GM21717 (cell line): ENCODE results near the gene UPF3B.
"Not testable (repeated sequence)": the region's sequence is repeated elsewhere in the genome, so short reads cannot be mapped to it uniquely, and the experiment has no call there.

Experiments used
- ATAC-seq: cut with Tn5 transposase; IDR thresholded peaks from one replicate; pipeline ENCODE4 v1.9.1; 2021; ENCODE audit warnings: mild to moderate bottlenecking, moderate library complexity; ENCODE audit not compliant: unreplicated experiment

UPF3B gene

DNA sequence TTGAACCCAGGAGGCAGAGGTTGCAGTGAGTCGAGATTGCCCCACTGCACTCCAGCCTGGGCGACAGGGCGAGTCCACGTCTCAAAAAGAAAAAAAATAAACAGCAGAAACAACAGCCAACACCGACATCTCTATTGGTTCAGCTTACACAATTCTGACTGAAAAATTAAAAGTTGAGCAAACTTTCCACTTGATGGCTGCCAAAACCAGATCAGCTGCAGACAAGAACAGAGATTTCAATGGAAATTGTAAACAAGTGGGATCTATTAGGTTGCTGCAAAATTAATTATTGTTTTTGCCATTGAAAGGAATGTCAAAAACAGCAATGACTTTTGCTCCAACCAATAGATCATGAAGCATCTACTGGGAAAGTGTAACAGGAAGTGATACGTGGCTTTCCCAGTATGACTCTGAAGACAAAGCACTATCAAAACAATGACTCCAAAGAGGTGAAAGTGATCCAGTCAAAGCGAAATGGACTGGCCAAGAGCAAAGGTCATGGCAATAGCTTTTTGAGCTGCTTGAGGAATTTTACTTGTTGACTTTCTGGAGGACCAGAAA lies 26.3 kb downstream of the UPF3B start:
- no peak for ATAC-seq

DNA sequence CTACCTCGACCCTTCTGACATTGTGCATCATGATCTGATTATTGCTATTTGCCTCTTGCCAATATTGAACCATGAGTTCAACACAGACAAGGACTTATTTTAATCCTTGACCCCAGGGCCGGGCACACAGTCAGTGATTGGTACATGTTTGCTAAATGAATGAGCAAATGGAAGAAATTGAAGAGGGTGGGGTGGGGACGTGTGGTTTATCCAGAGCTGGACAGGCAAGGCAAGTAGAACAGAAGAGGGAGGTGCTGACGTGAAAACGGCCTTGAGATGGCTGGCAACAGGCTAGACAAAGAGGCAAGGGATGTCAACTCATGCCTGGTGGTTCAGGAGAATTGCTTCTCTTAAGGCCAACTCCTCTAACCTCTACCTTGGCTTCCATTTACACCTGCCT lies 28.5 kb downstream of the UPF3B start:
- ATAC-seq = not testable (repeated sequence)

- ATAC-seq = peak; percentile 90
Observed at GRCh38 chrX:119821703-119822102, 31.1 kb downstream of the UPF3B start.

GRCh38 chrX:119817130-119817690 lies 35.6 kb downstream of the UPF3B start:
- ATAC-seq = no peak

DNA sequence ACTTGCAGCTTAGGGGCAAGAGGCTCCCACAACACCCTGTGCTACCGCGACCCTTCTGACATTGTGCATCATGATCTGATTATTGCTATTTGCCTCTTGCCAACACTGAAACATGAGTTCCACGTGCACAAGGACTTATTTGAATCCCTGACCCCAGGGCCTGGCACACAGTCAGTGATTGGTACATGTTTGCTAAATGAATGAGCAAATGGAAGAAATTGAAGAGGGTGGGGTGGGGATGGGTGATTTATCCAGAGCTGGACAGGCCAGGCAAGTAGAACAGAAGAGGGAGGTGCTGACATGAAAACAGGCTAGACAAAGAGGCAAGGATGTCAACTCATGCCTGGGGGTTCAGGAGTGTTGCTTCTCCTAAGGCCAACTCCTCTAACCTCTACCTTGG lies 36.5 kb downstream of the UPF3B start:
- no peak for ATAC-seq

DNA sequence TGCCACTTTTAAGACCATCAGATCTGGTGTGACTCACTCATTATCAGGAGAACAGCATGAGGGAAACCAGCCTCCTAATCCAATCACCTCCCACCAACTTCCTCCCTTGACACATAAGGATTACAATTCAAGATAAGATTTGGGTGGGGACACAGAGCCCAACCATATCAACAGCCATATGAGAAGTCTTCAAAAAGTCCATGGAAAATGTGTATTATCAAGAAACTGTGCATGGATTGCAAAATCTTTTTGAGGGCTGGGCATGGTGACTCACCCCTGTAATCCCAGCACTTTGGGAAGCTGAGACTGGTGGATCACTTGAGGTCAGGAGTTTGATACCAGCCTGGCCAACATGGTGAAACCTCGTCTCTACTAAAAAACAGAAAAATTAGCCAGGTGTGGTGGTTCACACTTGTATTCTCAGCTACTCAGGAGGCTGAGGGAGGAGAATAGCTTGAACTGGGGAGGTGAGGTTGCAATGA lies 43.5 kb downstream of the UPF3B start:
- ATAC-seq = no peak

DNA sequence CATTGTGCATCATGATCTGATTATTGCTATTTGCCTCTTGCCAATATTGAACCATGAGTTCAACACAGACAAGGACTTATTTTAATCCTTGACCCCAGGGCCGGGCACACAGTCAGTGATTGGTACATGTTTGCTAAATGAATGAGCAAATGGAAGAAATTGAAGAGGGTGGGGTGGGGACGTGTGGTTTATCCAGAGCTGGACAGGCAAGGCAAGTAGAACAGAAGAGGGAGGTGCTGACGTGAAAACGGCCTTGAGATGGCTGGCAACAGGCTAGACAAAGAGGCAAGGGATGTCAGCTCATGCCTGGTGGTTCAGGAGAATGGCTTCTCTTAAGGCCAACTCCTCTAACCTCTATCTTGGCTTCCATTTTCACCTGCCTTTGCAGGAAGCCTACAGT lies 44.3 kb downstream of the UPF3B start:
- not testable (repeated sequence) for ATAC-seq

GRCh38 chrX:119802546-119802945 lies 50.2 kb downstream of the UPF3B start:
- ATAC-seq = no peak

GRCh38 chrX:119801253-119802221 lies 51.2 kb downstream of the UPF3B start:
- ATAC-seq = no peak

- ATAC-seq = peak; percentile 88
Observed at GRCh38 chrX:119791437-119792231, 61.1 kb downstream of the UPF3B start, which contains the start of gene RPL39. Gene RPL39 (minus strand): TSS chrX:119791630. CDS start chrX:119791576, 54 bp downstream.

DNA sequence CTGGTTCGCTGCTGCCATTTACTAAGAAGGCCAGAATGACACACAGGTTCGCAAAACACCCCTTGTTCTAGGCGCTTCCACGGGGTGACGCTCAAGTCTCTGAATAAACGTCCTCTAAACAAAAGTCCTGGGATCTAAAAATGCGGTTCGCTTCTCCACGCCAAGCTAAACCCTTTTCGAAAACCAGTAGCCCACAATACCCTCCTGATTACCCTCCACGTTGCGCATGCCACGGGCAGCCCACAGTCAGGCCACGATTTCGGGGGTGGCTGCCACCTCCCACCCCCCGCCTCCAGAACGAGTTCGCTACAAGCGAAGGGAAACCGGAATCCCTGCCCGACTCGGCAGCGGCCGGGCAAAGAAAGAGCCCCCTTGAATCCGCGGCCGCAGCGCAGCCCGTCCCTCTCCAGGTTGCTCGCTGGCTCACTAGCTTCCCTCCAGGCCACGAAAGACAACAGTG lies 61.8 kb downstream of the UPF3B start:
- ATAC-seq = peak; percentile 20

GRCh38 chrX:119784747-119785446 lies 67.9 kb downstream of the UPF3B start:
- no peak for ATAC-seq
